Esophagus muscularis mucosa (tissue), 3 donors: Measurements from ENCODE around the gene GTF2E1.

Source experiments
- CTCF ChIP-seq, 3 experiments: fragments of 200-600 bp in 2 of 3; fragments of 450-650 bp in 1 of 3; sonication (generic) in 2 of 3; IDR thresholded peaks; one replicate each; pipeline ENCODE4 v1.5.1; 2017 to 2019; ENCODE audit warnings: antibody characterized with exemption in 3 of 3, mild to moderate bottlenecking in 2 of 3, moderate library complexity in 1 of 3
- POLR2A ChIP-seq: fragments of 450-650 bp; IDR thresholded peaks from one replicate; pipeline ENCODE4 v1.6.1; 2017; ENCODE audit warnings: antibody characterized with exemption, moderate library complexity, mild to moderate bottlenecking, low read depth

GRCh38 chr3:120710369-120710768, 32.2 kb upstream of the GTF2E1 start:
- TF ChIP-seq CTCF (IDR thresholded peaks at IDR 0.05) (no peak), POLR2A (no peak)
